ENCODE results near the gene MAD2L1.

The MAD2L1 gene

GRCh38 chr4:120056246-120056645 is 10.4 kb downstream of the MAD2L1 start:
- Histone ChIP-seq H3K27ac (ENCODE audit: low read depth, low read length, poor library complexity, severe bottlenecking) (no peak overlapping the region), H3K4me2 (ENCODE audit: low read length) (no peak overlapping the region), H3K36me3 (ENCODE audit: insufficient read depth, low read length) (peaks cover 62% of the 10 kb centered on the region)

GRCh38 chr4:120055795-120056194 is 10.9 kb downstream of the MAD2L1 start:
- Histone ChIP-seq H3K4me2 (ENCODE audit: low read length) (no peak overlapping the region), H3K27ac (ENCODE audit: low read depth, low read length, poor library complexity, severe bottlenecking) (no peak overlapping the region), H2AFZ (ENCODE audit: low read length) (no peak overlapping the region), H3K36me3 (ENCODE audit: insufficient read depth, low read length) (peaks cover 58% of the 10 kb centered on the region), H4K20me1 (ENCODE audit: insufficient read depth, low read length) (no peaks in the 10 kb centered on the region), H3K9me3 (ENCODE audit: low read length) (no peaks in the 10 kb centered on the region), H3K9me2 (ENCODE audit: low read depth, low read length) (no peaks in the 10 kb centered on the region), H3K9ac (ENCODE audit: low read length) (no peak overlapping the region), H3K79me2 (ENCODE audit: insufficient read depth, low read length) (peaks cover under 1% of the 10 kb centered on the region; the same call in 1 of the 2 replicates), H3F3A (ENCODE audit: insufficient read depth, low read length) (no peaks in the 10 kb centered on the region), H3K4me3 (ENCODE audit: low read depth, low read length, poor library complexity, severe bottlenecking) (no peak overlapping the region), H3K27me3 (ENCODE audit: insufficient read depth, low read length) (no peaks in the 10 kb centered on the region), H3K4me1 (ENCODE audit: insufficient read depth, low read length, severe bottlenecking) (peaks cover 7% of the 10 kb centered on the region)
- TF ChIP-seq CTCF (IDR thresholded peaks at IDR 0.05; ENCODE audit: low read length) (no peak), EZH2 (IDR thresholded peaks at IDR 0.05; ENCODE audit: borderline replicate concordance, low read length) (no peak)

More at GRCh38 chr4:120056246-120056645, 10.4 kb downstream of the MAD2L1 start:
- Histone ChIP-seq H3K27me3 (ENCODE audit: insufficient read depth, low read length) (no peaks in the 10 kb centered on the region), H3K9ac (ENCODE audit: low read length) (no peak overlapping the region), H3F3A (ENCODE audit: insufficient read depth, low read length) (no peaks in the 10 kb centered on the region), H3K9me3 (ENCODE audit: low read length) (no peaks in the 10 kb centered on the region), H3K4me3 (ENCODE audit: low read depth, low read length, poor library complexity, severe bottlenecking) (no peak overlapping the region), H3K9me2 (ENCODE audit: low read depth, low read length) (no peaks in the 10 kb centered on the region), H4K20me1 (ENCODE audit: insufficient read depth, low read length) (no peaks in the 10 kb centered on the region), H3K79me2 (ENCODE audit: insufficient read depth, low read length) (peaks cover 5% of the 10 kb centered on the region), H2AFZ (ENCODE audit: low read length) (no peak overlapping the region), H3K4me1 (ENCODE audit: insufficient read depth, low read length, severe bottlenecking) (peaks cover 7% of the 10 kb centered on the region)
- no peak for TF ChIP-seq EZH2 (IDR thresholded peaks at IDR 0.05; ENCODE audit: borderline replicate concordance, low read length)
- no peak; the same call in 1 of the 2 replicates for TF ChIP-seq CTCF (IDR thresholded peaks at IDR 0.05; ENCODE audit: low read length)

- Histone ChIP-seq H3K27me3 (ENCODE audit: insufficient read depth, low read length) (no peaks in the 10 kb centered on the region), H3K4me1 (ENCODE audit: insufficient read depth, low read length, severe bottlenecking) (peaks cover 7% of the 10 kb centered on the region)
- TF ChIP-seq EZH2 (IDR thresholded peaks at IDR 0.05; ENCODE audit: borderline replicate concordance, low read length), result no peak
- TF ChIP-seq CTCF (IDR thresholded peaks at IDR 0.05; ENCODE audit: low read length), result no peak
Observed at GRCh38 chr4:120055162-120055561, 11.5 kb downstream of the MAD2L1 start.

More at GRCh38 chr4:120055162-120055561, 11.5 kb downstream of the MAD2L1 start:
- Histone ChIP-seq H3K4me2 (ENCODE audit: low read length) (no peak overlapping the region), H3K9me2 (ENCODE audit: low read depth, low read length) (no peaks in the 10 kb centered on the region), H3K9ac (ENCODE audit: low read length) (no peak overlapping the region), H3K4me3 (ENCODE audit: low read depth, low read length, poor library complexity, severe bottlenecking) (no peak overlapping the region), H3F3A (ENCODE audit: insufficient read depth, low read length) (no peaks in the 10 kb centered on the region), H4K20me1 (ENCODE audit: insufficient read depth, low read length) (no peaks in the 10 kb centered on the region), H3K36me3 (ENCODE audit: insufficient read depth, low read length) (peaks cover 51% of the 10 kb centered on the region), H3K9me3 (ENCODE audit: low read length) (no peaks in the 10 kb centered on the region), H2AFZ (ENCODE audit: low read length) (no peak overlapping the region), H3K79me2 (ENCODE audit: insufficient read depth, low read length) (no peaks in the 10 kb centered on the region), H3K27ac (ENCODE audit: low read depth, low read length, poor library complexity, severe bottlenecking) (no peak overlapping the region)

All from OCI-LY1 (cell line).